Endometrial microvascular endothelial cells (primary cell): ENCODE data around the gene OR4C6. TPM values are rescaled to one million over a fixed set of nuclear protein-coding genes. Genes with fewer than 3 reads are reported as not detected.

Experiments used
- in situ Hi-C: cut with HindIII; loops from 2 replicates; pipeline ENCODE4 v1.10.0; 2017; ENCODE audit warnings: low sequenced_read_pairs, low pct_unique_long_range_greater_than_20kb; ENCODE audit errors: inconsistent ontology term
- total RNA-seq: library from RNA; depleted of rRNA; stranded (reverse); fragments of >200 nt; gene quantifications from one replicate; pipeline ENCODE4 v1.2.3, GENCODE V29; 2015; ENCODE audit errors: inconsistent ontology term

The OR4C6 gene
- total RNA-seq: not detected

DNA sequence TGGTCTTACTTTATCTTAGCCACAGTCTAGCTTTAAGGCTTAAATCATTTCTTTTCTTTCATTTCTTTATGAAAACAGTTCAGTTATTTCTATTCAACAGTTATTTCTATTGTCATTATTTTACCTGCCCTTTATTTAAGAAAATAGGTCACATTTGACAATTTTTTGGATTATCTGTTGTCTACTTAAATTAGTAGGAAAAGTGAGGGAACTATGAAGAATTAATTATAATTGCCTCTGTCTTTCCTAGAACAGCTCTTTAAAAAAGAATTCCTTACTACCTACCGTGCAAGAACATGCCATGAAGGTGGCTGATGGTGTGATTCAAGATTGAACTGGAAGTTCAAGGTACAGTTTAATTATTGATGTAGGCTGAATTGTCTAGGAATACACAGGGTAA, at the start of gene OR4C6:
OR4C6 (plus strand) TSS at position 301 of the 400 bp plus-strand sequence. CDS start 2,966 bp downstream, outside the sequence.
- in situ Hi-C loops: no loop called here

DNA sequence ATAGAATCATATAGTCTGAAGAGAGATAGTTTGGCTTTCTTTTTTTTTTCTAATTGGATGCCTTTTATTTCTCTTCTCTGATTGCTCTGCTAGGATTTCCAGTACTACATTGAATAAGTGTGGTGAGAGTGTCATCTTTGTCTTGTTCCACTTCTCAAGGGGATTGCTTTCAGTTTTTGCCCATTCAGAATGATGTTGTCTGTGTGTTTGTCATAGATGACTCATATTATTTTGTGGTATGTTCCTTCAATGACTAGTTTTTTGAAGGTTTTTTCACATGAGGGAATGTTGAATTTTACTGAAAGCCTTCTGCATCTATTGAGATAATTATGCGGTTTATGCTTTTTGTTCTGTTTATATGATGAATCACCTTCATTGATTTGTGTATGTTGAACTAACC, 37.5 kb upstream of the OR4C6 start:
- in situ Hi-C loops: no loop called here

DNA sequence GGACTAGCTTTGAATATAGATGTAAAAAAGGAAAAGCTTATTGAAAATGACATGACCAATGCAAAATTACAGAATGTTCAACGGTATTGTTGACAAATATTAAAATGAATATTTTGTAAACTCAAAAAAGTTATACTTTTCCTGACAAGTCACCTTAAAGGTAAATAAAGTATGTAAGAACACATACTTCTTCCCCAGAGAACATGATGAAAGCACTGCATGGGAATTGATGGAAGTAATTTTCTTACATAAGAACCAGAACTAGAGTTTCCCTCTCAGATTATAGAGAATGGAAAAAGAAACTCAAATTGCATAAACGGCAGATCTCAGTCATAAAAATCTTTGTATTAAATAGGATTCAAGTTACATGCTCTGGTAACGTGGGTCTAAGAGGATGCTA, 27.2 kb upstream of the OR4C6 start, which contains the start of gene OR4P4:
OR4P4 (plus strand) TSS at position 301 of the 400 bp plus-strand sequence.
- in situ Hi-C loops: no loop called here

DNA sequence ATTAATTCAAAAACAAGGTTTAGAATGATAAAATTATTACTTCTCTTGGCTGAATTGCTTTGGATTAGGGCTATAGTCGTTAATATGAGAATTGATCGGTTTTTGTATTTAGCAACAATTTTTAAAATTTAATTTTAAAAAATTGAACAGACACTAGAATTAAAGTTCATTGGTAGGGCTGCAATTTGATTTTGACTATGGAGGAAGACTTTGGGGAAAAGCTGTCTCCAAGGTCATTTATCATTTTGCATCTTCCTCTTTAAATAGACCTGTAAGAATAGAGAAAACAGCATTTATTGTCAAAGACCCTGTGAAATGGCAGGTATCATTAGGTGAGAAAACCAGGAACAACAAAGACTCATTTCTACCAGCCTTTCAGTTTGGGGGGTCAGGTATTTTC, 14.0 kb upstream of the OR4C6 start, which contains the start of gene OR4S2:
OR4S2 (plus strand) TSS at position 301 of the 400 bp plus-strand sequence. CDS start 2,577 bp downstream, outside the sequence.
- in situ Hi-C loops: no loop called here

DNA sequence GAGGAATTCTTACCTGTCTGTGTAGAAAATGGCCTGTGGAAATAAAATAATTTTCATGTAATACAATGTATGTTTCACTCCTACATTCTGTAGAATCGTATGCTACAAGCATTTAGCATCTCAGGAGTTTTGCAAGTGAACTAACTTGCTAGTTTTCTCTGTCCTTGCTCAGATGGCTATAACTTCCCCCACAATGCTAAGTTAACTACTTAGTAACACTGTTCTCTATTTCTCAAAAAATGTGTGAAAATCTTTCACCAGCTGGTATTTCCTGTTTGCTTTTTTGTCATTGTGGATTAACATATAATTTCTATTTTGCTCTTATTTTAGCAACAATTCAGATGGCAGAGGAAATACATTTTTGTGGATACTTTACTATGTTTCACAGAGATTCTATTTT, 9.4 kb upstream of the OR4C6 start:
- in situ Hi-C loops: no loop called here

DNA sequence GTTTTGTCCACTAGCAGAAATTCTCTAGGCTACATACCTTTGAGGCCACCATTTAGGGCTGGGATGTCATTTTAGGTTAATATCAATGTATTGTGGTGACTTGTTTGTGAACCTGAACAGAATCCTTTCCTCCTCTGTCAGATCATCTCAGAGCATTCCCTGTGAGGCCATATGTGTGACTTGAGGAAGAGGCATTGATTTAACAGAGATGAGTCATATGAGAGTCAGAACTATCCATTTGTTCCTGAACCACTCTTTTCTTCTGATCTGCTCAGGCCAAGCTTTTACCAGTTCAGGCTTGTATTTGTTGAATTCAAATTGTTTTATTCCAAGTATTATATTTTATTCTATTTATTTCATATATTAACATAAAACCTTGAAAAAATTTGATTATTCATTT, 6.9 kb upstream of the OR4C6 start:
- in situ Hi-C loops: no loop called here

DNA sequence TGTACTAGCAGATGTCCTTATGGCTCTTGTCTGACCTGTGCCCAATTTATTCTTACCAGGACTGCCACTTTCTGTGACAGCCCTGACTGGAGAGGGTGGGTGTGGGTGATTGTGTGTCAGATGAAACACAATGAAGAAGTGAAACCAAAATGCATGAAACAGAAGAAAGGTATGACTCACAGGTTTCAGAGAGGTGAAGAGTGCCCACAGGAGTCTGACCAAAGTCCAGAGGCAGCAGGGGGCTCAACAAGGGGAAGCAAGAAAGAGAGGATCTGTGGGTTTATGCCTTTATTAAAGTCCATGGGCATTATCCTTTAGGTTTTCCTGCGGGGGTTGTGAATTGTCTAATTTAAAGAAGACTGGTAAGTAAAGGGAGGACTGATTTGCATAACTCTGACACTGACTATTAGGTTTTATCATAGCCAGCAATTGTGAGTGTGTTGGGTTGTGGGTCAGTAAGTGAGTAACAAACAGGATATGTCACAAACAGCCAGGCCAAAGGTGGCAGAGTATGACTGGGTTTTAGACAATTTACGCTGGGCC, 3.9 kb upstream of the OR4C6 start:
- in situ Hi-C loops: no loop called here

DNA sequence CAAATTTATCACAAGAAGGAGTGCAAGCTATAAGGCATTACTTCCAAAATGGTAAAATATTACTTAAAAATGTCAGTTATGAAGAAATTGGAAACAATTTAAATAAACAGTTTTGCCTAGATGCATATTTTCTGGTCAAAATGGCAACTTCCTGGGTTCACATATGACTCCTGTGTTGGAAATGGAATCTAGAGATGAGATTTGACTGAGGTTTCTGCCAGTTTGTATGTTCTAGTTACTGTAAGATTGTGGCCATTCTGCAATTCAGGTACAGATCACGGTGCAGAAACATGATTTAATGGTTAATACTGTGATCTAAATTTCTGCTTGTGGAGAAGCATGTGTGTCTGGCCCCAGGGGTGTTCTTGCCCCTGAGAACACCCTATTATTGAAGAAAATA, 3.4 kb upstream of the OR4C6 start:
- in situ Hi-C loops: no loop called here

DNA sequence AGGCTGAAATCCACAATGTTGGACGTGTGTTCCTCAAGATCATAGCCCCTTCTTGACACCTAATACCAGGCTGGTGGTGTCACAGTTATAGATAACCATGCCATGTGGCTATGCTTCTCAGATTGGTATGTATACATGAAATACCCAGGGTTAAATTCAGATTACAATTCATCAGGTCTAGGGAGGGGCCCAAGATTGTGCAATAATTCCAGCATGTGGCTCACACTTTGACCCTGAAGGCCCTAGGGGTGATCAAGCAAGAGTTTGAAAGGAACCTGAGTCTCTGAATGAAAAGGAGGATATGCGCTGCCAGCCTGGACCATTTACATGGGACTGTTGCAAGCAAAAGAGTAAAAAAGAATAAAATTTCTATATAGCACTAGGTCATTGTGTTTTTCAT, 7.4 kb downstream of the OR4C6 start:
- in situ Hi-C loops: no loop called here

DNA sequence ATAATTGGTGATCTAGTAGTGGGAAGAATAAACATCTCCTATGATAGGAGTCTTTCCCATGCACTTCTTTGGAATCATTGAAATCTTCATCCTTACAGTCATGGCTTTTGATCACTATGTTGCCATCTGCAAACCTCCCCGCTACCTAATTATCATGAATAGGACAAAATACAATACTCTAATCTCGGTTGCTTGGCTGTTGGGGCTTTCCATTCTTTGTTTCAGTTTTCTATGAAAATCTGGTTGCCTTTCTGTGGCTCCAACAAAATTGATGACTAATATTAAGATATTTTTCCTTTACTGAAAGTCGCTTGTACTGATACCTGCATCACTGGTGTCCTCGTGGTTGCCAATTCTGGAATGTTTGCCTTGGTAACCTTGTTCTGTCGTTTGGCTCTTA, 11.9 kb downstream of the OR4C6 start:
- in situ Hi-C loops: no loop called here

DNA sequence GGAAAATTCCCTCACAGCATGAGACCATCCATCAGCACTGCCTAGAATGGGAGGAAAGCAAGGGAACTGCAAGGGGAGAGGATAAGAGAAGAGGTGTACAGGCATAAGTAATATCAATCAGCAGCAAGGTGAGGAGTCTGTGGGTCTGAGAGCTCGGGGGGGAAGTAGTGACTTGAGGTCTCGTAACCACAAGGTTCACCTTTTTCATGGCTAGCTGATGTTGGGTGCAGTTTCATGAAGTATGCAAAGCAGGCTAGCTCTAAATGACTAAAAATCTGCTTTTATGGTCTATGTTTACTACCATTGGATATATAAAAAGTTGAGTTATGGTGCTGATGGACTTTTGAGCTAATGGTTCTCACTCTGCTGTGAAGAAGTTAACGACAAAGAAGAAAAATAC, 35.8 kb downstream of the OR4C6 start:
- in situ Hi-C loops: no loop called here

DNA sequence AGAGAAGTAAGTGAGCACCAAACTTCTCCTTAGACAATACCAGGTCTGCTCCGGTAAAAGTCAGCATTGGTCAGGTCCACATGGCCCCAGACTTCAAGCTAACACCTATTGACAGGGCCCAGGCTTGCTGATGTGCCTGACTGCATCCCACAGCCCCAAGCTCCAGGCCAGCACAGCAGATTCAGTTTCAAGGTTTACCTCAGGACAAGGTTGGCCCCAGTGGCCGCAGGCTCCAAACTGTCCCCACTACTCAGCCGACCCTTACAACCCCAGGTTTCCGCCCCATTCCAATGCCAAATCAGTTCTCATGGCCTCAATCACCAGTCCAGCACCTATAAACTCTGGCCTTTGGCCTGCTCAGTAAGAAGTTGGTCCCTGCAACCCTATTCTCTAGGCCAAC, 39.4 kb downstream of the OR4C6 start:
- in situ Hi-C loops: no loop called here

DNA sequence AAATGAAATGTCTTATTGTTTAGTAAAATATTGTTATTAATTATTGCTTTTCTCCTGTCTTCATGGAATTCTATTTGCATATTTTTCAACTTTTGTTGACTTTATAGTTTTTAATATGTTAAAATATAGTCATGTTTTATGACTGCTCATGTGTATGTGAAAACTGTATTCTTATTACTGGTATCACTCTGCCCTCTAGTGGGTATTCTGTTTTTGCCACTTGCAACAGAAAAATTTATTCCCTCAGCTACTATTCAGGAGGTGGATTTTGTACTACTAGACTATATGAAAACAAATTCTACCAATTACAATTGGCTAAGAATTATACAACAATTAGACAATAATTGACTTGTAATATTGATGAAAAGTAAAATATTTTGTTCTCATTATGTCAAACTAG, 45.0 kb downstream of the OR4C6 start:
- in situ Hi-C loops: no loop called here

DNA sequence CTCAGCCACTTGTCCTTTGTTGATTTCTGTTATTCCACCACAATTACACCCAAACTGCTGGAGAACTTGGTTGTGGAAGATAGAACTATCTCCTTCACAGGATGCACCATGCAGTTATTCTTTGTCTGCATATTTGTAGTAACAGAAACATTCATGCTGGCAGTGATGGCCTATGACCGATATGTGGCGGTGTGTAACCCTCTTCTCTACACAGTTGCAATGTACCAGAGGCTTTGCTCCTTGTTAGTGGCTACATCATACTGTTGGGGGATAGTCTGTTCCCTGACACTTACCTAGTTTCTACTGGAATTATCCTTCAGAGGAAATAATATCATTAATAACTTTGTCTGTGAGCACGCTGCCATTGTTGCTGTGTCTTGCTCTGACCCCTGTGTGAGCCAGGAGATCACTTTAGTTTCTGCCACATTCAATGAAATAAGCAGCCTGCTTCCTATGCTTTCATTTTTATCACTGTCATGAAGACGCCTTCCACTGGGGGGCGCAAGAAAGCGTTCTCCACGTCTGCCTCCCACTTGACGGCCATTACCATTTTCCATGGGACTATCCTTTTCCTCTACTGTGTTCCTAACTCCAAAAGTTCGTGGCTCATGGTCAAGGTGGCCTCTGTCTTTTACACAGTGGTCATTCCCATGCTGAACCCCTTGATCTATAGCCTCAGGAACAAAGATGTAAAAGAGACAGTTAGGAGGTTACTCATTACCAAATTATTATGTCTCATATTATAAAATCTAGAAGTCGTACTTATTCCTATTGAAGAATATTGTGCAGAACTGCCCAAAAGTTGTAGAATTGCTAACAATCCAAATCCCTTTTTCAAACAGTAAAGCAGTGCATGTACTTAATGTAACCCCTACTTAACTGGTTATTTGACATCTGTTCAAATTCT, 53.2 kb downstream of the OR4C6 start:
- in situ Hi-C loops: no loop called here

Other genes starting within 250 kb of the OR4C6 start
- not detected for gene OR4C15, start 107.7 kb upstream of the OR4C6 start, total RNA-seq
- not detected for gene OR4C16, start 90.1 kb upstream of the OR4C6 start, total RNA-seq
- not detected for gene OR4C11, start 54.6 kb upstream of the OR4C6 start, total RNA-seq
- gene OR4P4, start 27.1 kb upstream of the OR4C6 start, total RNA-seq: not detected
- not detected for gene OR4S2, start 13.9 kb upstream of the OR4C6 start, total RNA-seq
- gene OR5D13, start 111.2 kb downstream of the OR4C6 start, total RNA-seq: not detected
- gene OR5D14, start 133.4 kb downstream of the OR4C6 start, total RNA-seq: not detected
- gene OR5L1, start 149.2 kb downstream of the OR4C6 start, total RNA-seq: not detected
- gene OR5D18, start 157.4 kb downstream of the OR4C6 start, total RNA-seq: not detected
- not detected for gene OR5L2, start 165.0 kb downstream of the OR4C6 start, total RNA-seq
- not detected for gene OR5D16, start 176.6 kb downstream of the OR4C6 start, total RNA-seq
- gene TRIM51, start 221.1 kb downstream of the OR4C6 start, total RNA-seq: not detected